CD4-positive, alpha-beta T cell (primary cell): ENCODE data around the gene RCN1. TPM values are rescaled to one million over a fixed set of nuclear protein-coding genes. Genes with fewer than 3 reads are reported as not detected.

Experiments used
- ATAC-seq: fragments of 200-7000 bp; cut with Tn5 transposase; one replicate; pipeline ENCODE4 v1.10.0; 2022; ENCODE audit warnings: mild to moderate bottlenecking; ENCODE audit not compliant: poor library complexity
- CTCF ChIA-PET: fragments of 350-600 bp; sonication (Branson Sonifier 250); formaldehyde crosslinking; loops from one replicate; lab custom pipeline; 2021; ENCODE audit warnings: antibody characterized with exemption, inconsistent platforms; lab: Charles Lee
- POLR2A ChIA-PET: fragments of 350-600 bp; sonication (Branson Sonifier 250); formaldehyde crosslinking; loops from one replicate; lab custom pipeline; 2021; ENCODE audit warnings: antibody characterized with exemption, inconsistent platforms; lab: Charles Lee
- DNase-seq, 14 experiments: peaks; one replicate each; pipeline ENCODE4 v3.0.0-alpha.2; 2013 to 2020; ENCODE audit warnings: mixed read lengths in 2 of 14
- H3K27ac ChIP-seq, 2 donors: one replicate each; pipeline versions ENCODE4 v1.5.1 to v1.7.0; 2013; ENCODE audit warnings: low read length in 2 of 2, low read depth in 1 of 2, mild to moderate bottlenecking in 1 of 2
- H3K27me3 ChIP-seq, 2 experiments: 1 replicate in 1 of 2; 2 replicates in 1 of 2; pipeline versions ENCODE4 v1.6.1 to v1.7.0; 2013; ENCODE audit warnings: low read length in 2 of 2, control low read depth in 1 of 2, mild to moderate bottlenecking in 1 of 2, moderate library complexity in 1 of 2; ENCODE audit not compliant: insufficient read depth in 2 of 2, control insufficient read depth in 1 of 2
- H3K36me3 ChIP-seq: one replicate; pipeline ENCODE4 v1.6.1; 2013; ENCODE audit warnings: low read length, control low read depth; ENCODE audit not compliant: insufficient read depth
- H3K4me1 ChIP-seq: one replicate; pipeline ENCODE4 v1.6.1; 2013; ENCODE audit warnings: low read length, control low read depth; ENCODE audit not compliant: insufficient read depth
- H3K4me3 ChIP-seq: one replicate; pipeline ENCODE4 v1.5.1; 2013; ENCODE audit warnings: mild to moderate bottlenecking, low read length, moderate library complexity
- H3K9me3 ChIP-seq, 2 experiments: 1 replicate in 1 of 2; 2 replicates in 1 of 2; pipeline versions ENCODE4 v1.6.1 to v1.7.0; 2013; ENCODE audit warnings: low read length in 2 of 2, mild to moderate bottlenecking in 2 of 2, control low read depth in 1 of 2, moderate library complexity in 1 of 2; ENCODE audit not compliant: control insufficient read depth in 1 of 2, insufficient read depth in 1 of 2
- H3K27ac Mint-ChIP-seq: one replicate; pipeline ENCODE4 v1.8.0; 2020; ENCODE audit warnings: mixed read lengths
- H3K27me3 Mint-ChIP-seq: one replicate; pipeline ENCODE4 v1.8.0; 2021; ENCODE audit warnings: mixed read lengths
- H3K36me3 Mint-ChIP-seq: one replicate; pipeline ENCODE4 v1.8.0; 2021; ENCODE audit warnings: low read depth, mixed read lengths
- H3K4me1 Mint-ChIP-seq: one replicate; pipeline ENCODE4 v1.8.0; 2021; ENCODE audit warnings: low read depth, mixed read lengths
- H3K4me3 Mint-ChIP-seq: one replicate; pipeline ENCODE4 v1.8.0; 2020; ENCODE audit warnings: mild to moderate bottlenecking, mixed read lengths
- H3K9me3 Mint-ChIP-seq: one replicate; pipeline ENCODE4 v1.8.0; 2020; ENCODE audit warnings: mixed read lengths
- CTCF ChIP-seq: fragments of 200-600 bp; IDR thresholded peaks from one replicate; pipeline ENCODE4 v1.8.0; 2022; ENCODE audit warnings: antibody characterized with exemption, mild to moderate bottlenecking
- intact Hi-C, 2 experiments: fragments of 100-400 bp; cut with DNase I in 1 of 2; cut with micrococcal nuclease in 1 of 2; formaldehyde crosslinking; loops; one replicate each; pipeline versions ENCODE4 v1.15.1 to v1.9.0; 2023 to 2025; cut with DNase I, micrococcal nuclease
- total RNA-seq, 174 experiments: library from RNA in 2 of 174; stranded (reverse) in 2 of 174; gene quantifications; one replicate each; pipeline ENCODE4 v1.2.3 and lab custom pipeline; 2021 to 2026

The RCN1 gene
- total RNA-seq, 2 experiments from 2014 or later = 7.4 to 9.1 TPM

DNA sequence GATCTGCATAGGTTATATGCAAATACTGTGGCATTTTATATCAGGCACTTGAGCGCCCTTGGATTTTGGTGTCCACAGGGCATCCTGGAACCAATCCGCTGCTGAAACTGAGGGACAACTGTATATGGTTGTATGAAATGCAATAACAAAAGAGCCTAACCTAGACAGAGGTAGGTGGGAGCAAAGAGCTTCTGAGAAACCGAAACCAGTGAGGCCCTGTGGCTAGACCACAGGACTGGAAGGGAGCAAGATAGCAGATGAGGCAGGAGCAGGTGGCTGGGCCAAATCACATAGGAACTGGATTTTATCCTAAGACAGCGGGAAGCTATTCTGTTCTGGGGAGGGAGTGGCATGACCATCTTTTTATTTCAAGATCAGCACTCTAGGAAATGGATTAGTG is 30.1 kb downstream of the RCN1 start:
- peak in 2 of 14 experiments; percentile 10 to 36 for DNase-seq
- H3K4me3 ChIP-seq = no peak overlapping the region
- CTCF ChIA-PET = no interaction called here
- Mint-ChIP-seq H3K4me3 (no peak overlapping the region), H3K9me3 (peaks cover under 1% of the 10 kb centered on the region), H3K36me3 (no peaks in the 10 kb centered on the region), H3K27me3 (peaks cover 52% of the 10 kb centered on the region), H3K4me1 (no peaks in the 10 kb centered on the region), H3K27ac (no peak overlapping the region)
- POLR2A ChIA-PET = no interaction called here
- no peak overlapping the region for H3K27ac ChIP-seq
- H3K9me3 ChIP-seq = no peaks in the 10 kb centered on the region
- H3K4me1 ChIP-seq = peaks cover 3% of the 10 kb centered on the region
- intact Hi-C loops = no loop called here
- TF ChIP-seq CTCF = no peak
- no peak for ATAC-seq
- no peaks in the 10 kb centered on the region for H3K36me3 ChIP-seq
- H3K27me3 ChIP-seq = peaks cover 0 to 4% of the 10 kb centered on the region in 2 experiments

DNA sequence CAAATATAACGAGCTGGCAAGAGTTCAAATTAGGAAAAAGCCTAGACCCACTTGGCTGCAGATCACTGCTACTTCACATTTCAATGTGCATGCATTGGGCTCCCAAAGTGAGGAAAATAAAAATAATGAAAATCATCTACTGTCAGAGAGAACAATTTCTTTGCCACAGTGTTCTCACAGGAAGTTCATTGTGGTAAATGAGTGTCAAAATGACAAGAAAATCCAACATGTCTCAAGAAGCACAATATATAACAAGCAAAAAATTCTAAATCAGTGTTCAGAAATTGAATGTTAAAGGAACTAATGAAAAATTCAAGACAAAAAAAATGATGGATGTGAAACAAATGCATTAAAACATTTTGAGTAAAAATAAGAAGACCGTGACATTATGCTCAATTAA is 31.3 kb downstream of the RCN1 start:
- ChIA-PET POLR2A (no interaction called here), CTCF (no interaction called here)
- TF ChIP-seq CTCF = no peak
- Histone ChIP-seq H3K27me3 (peaks cover 3 to 4% of the 10 kb centered on the region in 2 experiments), H3K27ac (no peak overlapping the region), H3K36me3 (no peaks in the 10 kb centered on the region), H3K4me1 (peaks cover 3% of the 10 kb centered on the region), H3K4me3 (no peak overlapping the region), H3K9me3 (peaks cover 0 to 6% of the 10 kb centered on the region in 2 experiments)
- DNase-seq (peak in 1 of 14 experiments; percentile 24), ATAC-seq (no peak)
- Mint-ChIP-seq H3K36me3 (no peaks in the 10 kb centered on the region), H3K27ac (no peak overlapping the region), H3K27me3 (peaks cover 57% of the 10 kb centered on the region), H3K4me1 (no peaks in the 10 kb centered on the region), H3K9me3 (peaks cover 2% of the 10 kb centered on the region), H3K4me3 (no peak overlapping the region)
- intact Hi-C loops = no loop called here

- intact Hi-C loops = no loop called here
- Mint-ChIP-seq H3K36me3 (no peaks in the 10 kb centered on the region), H3K27me3 (peaks cover 30% of the 10 kb centered on the region), H3K4me1 (no peaks in the 10 kb centered on the region), H3K9me3 (peaks cover 3% of the 10 kb centered on the region), H3K4me3 (no peak overlapping the region), H3K27ac (no peak overlapping the region)
- no peak overlapping the region for H3K27ac ChIP-seq
- no peaks in the 10 kb centered on the region for H3K4me1 ChIP-seq
- H3K9me3 ChIP-seq = peaks cover 0 to 6% of the 10 kb centered on the region in 2 experiments
- DNase-seq (no peak), ATAC-seq (no peak)
- H3K36me3 ChIP-seq = no peaks in the 10 kb centered on the region
- TF ChIP-seq CTCF = no peak
- POLR2A ChIA-PET = no interaction called here
- no peak overlapping the region for H3K4me3 ChIP-seq
- H3K27me3 ChIP-seq = peaks cover 0 to 3% of the 10 kb centered on the region in 2 experiments
- CTCF ChIA-PET = no interaction called here
These were observed 40.4 kb downstream of the RCN1 start for GRCh38 chr11:32131321-32131720.
